ENCODE measurements around the gene MID2. TPM values are rescaled to one million over a fixed set of nuclear protein-coding genes. Genes with fewer than 3 reads are reported as not detected.

The MID2 gene
- total RNA-seq, 1 experiment from 2014 or later = 5.1 TPM

DNA sequence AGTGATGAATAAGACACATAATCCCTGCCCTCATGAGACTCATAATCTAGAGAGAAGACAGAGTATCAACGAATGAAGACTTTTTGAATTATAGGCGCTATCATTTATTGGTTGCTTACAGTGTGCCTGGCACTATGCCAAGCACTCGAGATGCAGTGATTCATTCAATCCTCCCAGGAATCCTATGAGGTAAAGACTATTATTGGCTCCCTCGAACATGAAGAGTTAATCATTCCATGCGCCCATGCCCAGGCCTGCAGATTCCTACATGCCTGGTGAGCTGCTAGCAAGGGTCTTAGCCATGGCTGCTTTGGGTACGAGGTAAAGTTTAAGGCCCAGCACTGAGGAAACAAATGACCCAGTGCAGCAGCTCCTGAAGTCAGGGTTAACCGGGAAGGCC is 109.5 kb downstream of the MID2 start:
- H4K20me1 ChIP-seq (ENCODE audit: insufficient read depth) = no peaks in the 10 kb centered on the region
- TF ChIP-seq MAX (IDR thresholded peaks at IDR 0.05) (no peak), JUND (IDR thresholded peaks at IDR 0.05) (no peak), SIN3A (IDR thresholded peaks at IDR 0.05; ENCODE audit: low read depth) (no peak), ZBTB33 (IDR thresholded peaks at IDR 0.05; ENCODE audit: extremely low read depth, insufficient replicate concordance, low read length) (no peak), EZH2 (IDR thresholded peaks at IDR 0.05) (no peak), FOSL1 (IDR thresholded peaks at IDR 0.05; ENCODE audit: low read depth) (no peak), ELF1 (IDR thresholded peaks at IDR 0.05; ENCODE audit: borderline replicate concordance, low read depth) (no peak), ZFX (IDR thresholded peaks at IDR 0.05) (no peak), CBX3 (IDR thresholded peaks at IDR 0.05; ENCODE audit: low read depth) (no peak), RAD21 (IDR thresholded peaks at IDR 0.05; ENCODE audit: low read depth) (no peak), CEBPB (IDR thresholded peaks at IDR 0.05; ENCODE audit: low read depth) (no peak), SP1 (IDR thresholded peaks at IDR 0.05; ENCODE audit: low read depth) (no peak), ATF3 (IDR thresholded peaks at IDR 0.05) (no peak), TCF7L2 (IDR thresholded peaks at IDR 0.05; ENCODE audit: borderline replicate concordance, extremely low read depth, insufficient read depth, insufficient read length) (no peak), EZH2phosphoT487 (IDR thresholded peaks at IDR 0.05; ENCODE audit: borderline replicate concordance) (no peak), POLR2AphosphoS5 (IDR thresholded peaks at IDR 0.05; ENCODE audit: low read depth, low read length) (no peak), EGR1 (IDR thresholded peaks at IDR 0.05; ENCODE audit: low read depth) (no peak)
- ATAC-seq (no peak), DNase-seq (ENCODE audit: low read depth, low spot score) (no peak)
- ChIA-PET RAD21 (ENCODE audit: low non-redundant PET in 1 of 2, low total read pairs in 2 of 2, uncharacterized antibody in 2 of 2, unreplicated experiment in 2 of 2) (no interaction called here), CTCF (no interaction called here), POLR2A (no interaction called here)
- H3K9ac ChIP-seq (ENCODE audit: low read length) = no peak overlapping the region
- no peaks in the 10 kb centered on the region for H3K79me2 ChIP-seq (ENCODE audit: insufficient read depth, low read length)
- H3K36me3 ChIP-seq (ENCODE audit: control insufficient read depth in 1 of 2, insufficient read depth in 2 of 2, low read length in 2 of 2) = no peaks in the 10 kb centered on the region
- no peak overlapping the region for H2AFZ ChIP-seq (ENCODE audit: low read depth, low read length, poor library complexity, severe bottlenecking)
- H3K27me3 ChIP-seq (ENCODE audit: insufficient read depth, low read length) = no peaks in the 10 kb centered on the region
- H3K9me3 ChIP-seq (ENCODE audit: control insufficient read depth in 1 of 2, insufficient read depth in 1 of 2, low read depth in 1 of 2, low read length in 2 of 2) = no peaks in the 10 kb centered on the region
- H3K9me2 ChIP-seq (ENCODE audit: insufficient read depth) = no peaks in the 10 kb centered on the region
- BruUV-seq (replicated peaks) = no TSS peak
- no peak overlapping the region for H3K4me2 ChIP-seq (ENCODE audit: low read length)
- no peak overlapping the region for H3K4me3 ChIP-seq (replicated peaks in 1 of 2; ENCODE audit: low read depth in 1 of 2, low read length in 2 of 2)
- H3K27ac ChIP-seq (ENCODE audit: low read depth, low read length) = no peak overlapping the region
- intact Hi-C loops (cut with micrococcal nuclease) = no loop called here
- H3K4me1 ChIP-seq (ENCODE audit: control insufficient read depth in 1 of 2, insufficient read depth in 2 of 2, low read length in 2 of 2) = peaks cover 0 to 8% of the 10 kb centered on the region in 2 experiments; a peak in 1 of 4 replicates

Data from HCT116 (cell line).